K562 (cell line): Measurements from ENCODE around the gene HCFC1R1. TPM values are rescaled to one million over a fixed set of nuclear protein-coding genes. Genes with fewer than 3 reads are reported as not detected.

Source experiments
- ATF1 ChIP-seq, 2 experiments: fragments of 450-650 bp in 1 of 2; IDR thresholded peaks; 2 replicates each; pipeline ENCODE4 v1.6.1; 2016; ENCODE audit warnings: missing compliant biosample characterization in 1 of 2, missing genetic modification characterization in 1 of 2
- COPS2 ChIP-seq: fragments of 450-650 bp; conservative IDR thresholded peaks from 2 replicates; pipeline ENCODE4 v1.6.1; 2016; ENCODE audit warnings: mild to moderate bottlenecking, moderate library complexity
- E2F6 ChIP-seq, 2 experiments: IDR thresholded peaks; 2 replicates each; pipeline ENCODE4 v1.6.1; 2011; ENCODE audit warnings: borderline replicate concordance in 1 of 2, control low read depth in 1 of 2, low read depth in 1 of 2, low read length in 1 of 2, mild to moderate bottlenecking in 1 of 2, mixed read lengths in 1 of 2, moderate library complexity in 1 of 2; ENCODE audit not compliant: insufficient read depth in 1 of 2, insufficient read length in 1 of 2, poor library complexity in 1 of 2, severe bottlenecking in 1 of 2; ENCODE audit errors: extremely low read depth in 1 of 2
- ELF2 ChIP-seq: fragments of 250-450 bp; sonication (Bioruptor Pico); IDR thresholded peaks from 2 replicates; pipeline ENCODE4 v1.5.0; 2021; ENCODE audit warnings: mild to moderate bottlenecking
- ETV5 ChIP-seq: sonication (generic); formaldehyde crosslinking; IDR thresholded peaks from 2 replicates; pipeline ENCODE4 v1.4.0; 2020; ENCODE audit warnings: low read depth, mild to moderate bottlenecking, missing genetic modification reagents
- FOXJ2 ChIP-seq: fragments of 200-800 bp; sonication (Bioruptor generic); IDR thresholded peaks from 2 replicates; pipeline ENCODE4 v1.6.1; 2016; ENCODE audit warnings: missing genetic modification characterization, missing compliant biosample characterization
- GTF2B ChIP-seq: IDR thresholded peaks from 2 replicates; pipeline ENCODE4 v1.6.1; 2011; ENCODE audit not compliant: insufficient read length; ENCODE audit errors: extremely low read depth
- HBP1 ChIP-seq: fragments of 450-650 bp; formaldehyde crosslinking; IDR thresholded peaks from 2 replicates; pipeline ENCODE4 v1.4.0; 2022; ENCODE audit warnings: missing genetic modification characterization
- KAT7 ChIP-seq: sonication (generic); formaldehyde crosslinking; IDR thresholded peaks from 2 replicates; pipeline ENCODE4 v1.8.0; 2022; ENCODE audit warnings: missing genetic modification reagents, mild to moderate bottlenecking, borderline replicate concordance
- KDM5B ChIP-seq: fragments of 200-600 bp; sonication (generic); IDR thresholded peaks from 2 replicates; pipeline ENCODE4 v1.6.1; 2012; ENCODE audit warnings: low read depth, mild to moderate bottlenecking, moderate library complexity, low read length, control low read depth, inconsistent platforms; ENCODE audit not compliant: insufficient replicate concordance
- MEF2D ChIP-seq: conservative IDR thresholded peaks from 2 replicates; pipeline ENCODE4 v1.6.1; 2016; ENCODE audit warnings: low read depth, missing genetic modification characterization, missing compliant biosample characterization
- NR0B1 ChIP-seq: fragments of 450-650 bp; IDR thresholded peaks from one replicate; pipeline ENCODE4 v1.6.1; 2018; ENCODE audit warnings: mild to moderate bottlenecking, moderate library complexity; ENCODE audit not compliant: partially characterized antibody
- SIRT6 ChIP-seq: IDR thresholded peaks from one replicate; pipeline ENCODE4 v1.6.1; 2012; ENCODE audit warnings: low read depth, mild to moderate bottlenecking, control low read depth, inconsistent platforms, low read length, moderate library complexity
- TAF15 ChIP-seq: fragments of 200-400 bp; formaldehyde crosslinking; IDR thresholded peaks from 2 replicates; pipeline ENCODE4 v1.6.1; 2017; ENCODE audit warnings: mild to moderate bottlenecking, low read depth, low read length, moderate library complexity
- TAF9B ChIP-seq: fragments of 450-650 bp; IDR thresholded peaks from 2 replicates; pipeline ENCODE4 v1.6.1; 2018; ENCODE audit warnings: mild to moderate bottlenecking; ENCODE audit not compliant: partially characterized antibody
- TRIM25 ChIP-seq: fragments of 450-650 bp; IDR thresholded peaks from 2 replicates; pipeline ENCODE4 v1.7.0; 2016; ENCODE audit warnings: borderline replicate concordance
- ZNF395 ChIP-seq: fragments of 200-800 bp; sonication (Bioruptor generic); IDR thresholded peaks from 2 replicates; pipeline ENCODE4 v1.6.1; 2017; ENCODE audit warnings: missing genetic modification characterization, missing compliant biosample characterization
- polyA plus RNA-seq, 8 experiments: library from polyadenylated mRNA; depleted of rRNA in 4 of 8; stranded (reverse) in 5 of 8; unstranded in 3 of 8; fragments of >200 nt; fragmentation: Nextera tagmentation in 2 of 8; fragmentation: Illumina TruSeq in 1 of 8; extraction: Ambion mirVana in 2 of 8; extraction: Trizol in 1 of 8; gene quantifications; 2 replicates each; pipeline versions ENCODE4 v1.2.1 to v1.2.3, GENCODE V29; 2011 to 2014; ENCODE audit warnings: inconsistent platforms in 1 of 8, missing spikeins in 1 of 8
- total RNA-seq, 7 experiments: library from RNA; depleted of rRNA in 6 of 7; stranded (reverse); fragments of >200 nt in 6 of 7; fragmentation: Illumina TruSeq in 2 of 7; extraction: Trizol in 2 of 7; gene quantifications; 2 replicates each; pipeline versions ENCODE4 v1.2.1 to v1.2.3, GENCODE V29; 2011 to 2021; ENCODE audit warnings: low replicate concordance in 1 of 7

HCFC1R1 gene
- total and polyA plus RNA-seq, 9 of the 15 experiments (the other 6 are each of a cell fraction or from before 2014, with no cell fraction given), result 2.2 to 29.0 (median 11.2) TPM

- TF ChIP-seq TRIM25 (peak; percentile 96; the same call in 1 of the 2 replicates), HBP1 (CRISPR knock-in tag) (peak; percentile 90; the same call in 1 of the 2 replicates), MEF2D (0 out of 2 replicates have a peak, but pooled peaks have one; percentile 18), KAT7 (no peak), KDM5B (no peak), GTF2B (no peak), NR0B1 (no peak), E2F6 (IDR thresholded peaks at IDR 0.05; ENCODE audit: borderline replicate concordance in 1 of 2, extremely low read depth in 1 of 2, insufficient read depth in 1 of 2, insufficient read length in 1 of 2, low read depth in 1 of 2, low read length in 1 of 2, poor library complexity in 1 of 2, severe bottlenecking in 1 of 2) (no peak), ELF2 (no peak), ETV5 (no peak), COPS2 (no peak), SIRT6 (no peak), TAF9B (no peak), TAF15 (no peak), ATF1 (CRISPR knock-in tag; IDR thresholded peaks at IDR 0.05) (no peak), ATF1 (tag; IDR thresholded peaks at IDR 0.05) (no peak), FOXJ2 (tag) (no peak), ZNF395 (CRISPR knock-in tag) (no peak)
Measured at GRCh38 chr16:2982402-2982801, 41.3 kb downstream of the HCFC1R1 start (continued).
